Loucy (cell line): ENCODE results near the gene CD38.

Experiments
- CTCF ChIP-seq: fragments of 200-600 bp; sonication (generic); conservative IDR thresholded peaks from 2 replicates; pipeline ENCODE4 v1.5.1; 2014; ENCODE audit warnings: mild to moderate bottlenecking, antibody characterized with exemption, low read length
- EZH2phosphoT487 ChIP-seq: fragments of 200-600 bp; IDR thresholded peaks from 2 replicates; pipeline ENCODE4 v1.6.1; 2018; ENCODE audit warnings: antibody characterized with exemption, mild to moderate bottlenecking, moderate library complexity, borderline replicate concordance

GRCh38 chr4:15805583-15806517 lies 27.7 kb downstream of the CD38 start:
- peak; percentile 86 for TF ChIP-seq CTCF
- TF ChIP-seq EZH2phosphoT487: no peak
